ENCODE results near the gene BUB1B. TPM values are rescaled to one million over a fixed set of nuclear protein-coding genes. Genes with fewer than 3 reads are reported as not detected.

The BUB1B gene
- 20.2 and 20.3 TPM in 2 replicates for total RNA-seq

DNA sequence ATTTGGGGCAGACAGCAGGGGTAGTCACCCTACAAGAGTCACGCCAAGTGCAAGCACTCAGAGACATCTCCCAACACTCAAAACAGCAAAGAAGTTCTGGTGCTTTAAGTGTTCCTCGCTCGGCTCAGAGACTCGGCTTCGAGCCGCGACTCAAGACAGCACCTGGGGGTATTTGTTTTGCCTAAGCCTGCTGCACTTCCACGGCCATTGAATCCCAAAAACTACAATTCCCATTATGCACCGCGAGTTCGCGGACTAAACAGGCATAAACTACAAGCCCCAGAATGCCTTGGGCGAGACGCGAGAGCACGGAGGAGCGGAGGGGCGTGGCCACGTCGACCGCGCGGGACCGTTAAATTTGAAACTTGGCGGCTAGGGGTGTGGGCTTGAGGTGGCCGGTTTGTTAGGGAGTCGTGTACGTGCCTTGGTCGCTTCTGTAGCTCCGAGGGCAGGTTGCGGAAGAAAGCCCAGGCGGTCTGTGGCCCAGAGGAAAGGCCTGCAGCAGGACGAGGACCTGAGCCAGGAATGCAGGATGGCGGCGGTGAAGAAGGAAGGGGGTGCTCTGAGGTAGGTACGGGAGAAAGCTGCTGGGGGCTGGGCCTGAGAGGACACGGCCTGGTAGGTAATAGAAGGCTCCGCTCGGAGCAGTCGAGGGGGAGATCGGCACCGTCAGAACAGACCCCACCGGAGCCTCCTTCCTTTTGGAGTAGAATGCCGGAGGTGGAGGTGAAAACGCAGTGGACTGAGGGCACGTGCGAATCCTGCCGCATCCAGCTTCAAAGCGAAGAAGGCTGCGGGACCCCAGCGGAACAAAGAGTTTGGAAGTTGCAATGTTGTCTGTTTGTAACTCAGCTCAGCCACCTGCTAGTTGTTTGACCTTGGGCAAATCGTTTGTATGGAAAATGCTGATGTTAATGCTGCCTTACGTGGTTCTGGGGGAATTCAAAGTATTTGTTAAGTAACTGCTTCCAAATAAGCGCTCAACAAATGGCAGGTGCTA, at the start of gene BUB1B:
TSS of gene BUB1B (plus strand) at position 381 of the 1,000 bp plus-strand sequence. CDS start at position 533, 152 bp downstream.

GRCh38 chr15:40238532-40239403, 77.9 kb downstream of the BUB1B start, which contains the start of gene PAK6:
Gene PAK6 (plus strand): TSS chr15:40239063. CDS start chr15:40264786, 25,723 bp downstream.

Other genes starting within 250 kb of the BUB1B start
- gene GPR176, start 240.8 kb upstream of the BUB1B start, total RNA-seq, result 3.6 and 6.9 TPM in 2 replicates
- 37.8 and 51.0 TPM in 2 replicates for gene EIF2AK4, start 227.0 kb upstream of the BUB1B start, total RNA-seq
- 240 and 261 TPM in 2 replicates for gene SRP14, start 121.9 kb upstream of the BUB1B start, total RNA-seq
- 0.78 and 1.0 TPM in 2 replicates for gene BMF, start 52.2 kb upstream of the BUB1B start, total RNA-seq
- gene PAK6, start 78.0 kb downstream of the BUB1B start, total RNA-seq, result 36.9 and 39.2 TPM in 2 replicates
- not detected in 2 replicates for gene ANKRD63, start 122.0 kb downstream of the BUB1B start, total RNA-seq
- 0.28 and 1.4 TPM in 2 replicates for gene PLCB2, start 146.9 kb downstream of the BUB1B start, total RNA-seq
- gene INAFM2, start 162.6 kb downstream of the BUB1B start, total RNA-seq, result 12.5 and 16.4 TPM in 2 replicates
- 4.1 and 28.8 TPM in 2 replicates for gene CCDC9B, start 179.9 kb downstream of the BUB1B start, total RNA-seq
- not detected in 2 replicates for gene PHGR1, start 190.0 kb downstream of the BUB1B start, total RNA-seq
- gene DISP2, start 197.2 kb downstream of the BUB1B start, total RNA-seq, result under 0.01 and 0.14 TPM in 2 replicates
- gene KNSTRN, start 221.7 kb downstream of the BUB1B start, total RNA-seq, result 29.9 and 39.5 TPM in 2 replicates
- 16.2 and 28.3 TPM in 2 replicates for gene IVD, start 244.7 kb downstream of the BUB1B start, total RNA-seq